Measurements from ENCODE around the gene ERC2.

The ERC2 gene

GRCh38 chr3:55978953-55979352 is 489.3 kb downstream of the ERC2 start:
- Histone ChIP-seq H3K4me1 (ENCODE audit: insufficient read depth, low read length, severe bottlenecking) (no peaks in the 10 kb centered on the region), H3K27ac (ENCODE audit: low read depth, low read length, poor library complexity, severe bottlenecking) (no peak overlapping the region), H2AFZ (ENCODE audit: low read length) (no peak overlapping the region), H3K9ac (ENCODE audit: low read length) (no peak overlapping the region), H3F3A (ENCODE audit: insufficient read depth, low read length) (no peaks in the 10 kb centered on the region), H3K4me3 (ENCODE audit: low read depth, low read length, poor library complexity, severe bottlenecking) (no peak overlapping the region), H3K9me3 (ENCODE audit: low read length) (no peaks in the 10 kb centered on the region), H3K36me3 (ENCODE audit: insufficient read depth, low read length) (no peaks in the 10 kb centered on the region), H3K79me2 (ENCODE audit: insufficient read depth, low read length) (no peaks in the 10 kb centered on the region), H3K4me2 (ENCODE audit: low read length) (no peak overlapping the region), H3K27me3 (ENCODE audit: insufficient read depth, low read length) (no peaks in the 10 kb centered on the region), H4K20me1 (ENCODE audit: insufficient read depth, low read length) (no peaks in the 10 kb centered on the region), H3K9me2 (ENCODE audit: low read depth, low read length) (no peaks in the 10 kb centered on the region)
- no peak for TF ChIP-seq EZH2 (IDR thresholded peaks at IDR 0.05; ENCODE audit: borderline replicate concordance, low read length)
- no peak for TF ChIP-seq CTCF (IDR thresholded peaks at IDR 0.05; ENCODE audit: low read length)

GRCh38 chr3:55974421-55975165 is 493.7 kb downstream of the ERC2 start:
- no peak overlapping the region for H3K9ac ChIP-seq (ENCODE audit: low read length)
- no peaks in the 10 kb centered on the region for H3K9me2 ChIP-seq (ENCODE audit: low read depth, low read length)
- no peaks in the 10 kb centered on the region for H3K27me3 ChIP-seq (ENCODE audit: insufficient read depth, low read length)
- no peaks in the 10 kb centered on the region for H3F3A ChIP-seq (ENCODE audit: insufficient read depth, low read length)
- H2AFZ ChIP-seq (ENCODE audit: low read length) = no peak overlapping the region
- no peaks in the 10 kb centered on the region for H3K79me2 ChIP-seq (ENCODE audit: insufficient read depth, low read length)
- H3K9me3 ChIP-seq (ENCODE audit: low read length) = no peaks in the 10 kb centered on the region
- H4K20me1 ChIP-seq (ENCODE audit: insufficient read depth, low read length) = no peaks in the 10 kb centered on the region
- no peak overlapping the region for H3K4me3 ChIP-seq (ENCODE audit: low read depth, low read length, poor library complexity, severe bottlenecking)
- H3K4me2 ChIP-seq (ENCODE audit: low read length) = no peak overlapping the region
- TF ChIP-seq CTCF (IDR thresholded peaks at IDR 0.05; ENCODE audit: low read length) (no peak), EZH2 (IDR thresholded peaks at IDR 0.05; ENCODE audit: borderline replicate concordance, low read length) (no peak)
- H3K27ac ChIP-seq (ENCODE audit: low read depth, low read length, poor library complexity, severe bottlenecking) = no peak overlapping the region
- no peaks in the 10 kb centered on the region for H3K4me1 ChIP-seq (ENCODE audit: insufficient read depth, low read length, severe bottlenecking)
- no peaks in the 10 kb centered on the region for H3K36me3 ChIP-seq (ENCODE audit: insufficient read depth, low read length)

GRCh38 chr3:55969634-55970033 is 498.6 kb downstream of the ERC2 start:
- Histone ChIP-seq H3K4me2 (ENCODE audit: low read length) (no peak overlapping the region), H3K4me1 (ENCODE audit: insufficient read depth, low read length, severe bottlenecking) (no peaks in the 10 kb centered on the region), H3K9me3 (ENCODE audit: low read length) (no peaks in the 10 kb centered on the region), H3K4me3 (ENCODE audit: low read depth, low read length, poor library complexity, severe bottlenecking) (no peak overlapping the region), H3K27ac (ENCODE audit: low read depth, low read length, poor library complexity, severe bottlenecking) (no peak overlapping the region), H4K20me1 (ENCODE audit: insufficient read depth, low read length) (no peaks in the 10 kb centered on the region), H3K27me3 (ENCODE audit: insufficient read depth, low read length) (no peaks in the 10 kb centered on the region), H3K9ac (ENCODE audit: low read length) (no peak overlapping the region), H2AFZ (ENCODE audit: low read length) (no peak overlapping the region), H3K79me2 (ENCODE audit: insufficient read depth, low read length) (no peaks in the 10 kb centered on the region), H3F3A (ENCODE audit: insufficient read depth, low read length) (no peaks in the 10 kb centered on the region), H3K36me3 (ENCODE audit: insufficient read depth, low read length) (no peaks in the 10 kb centered on the region), H3K9me2 (ENCODE audit: low read depth, low read length) (no peaks in the 10 kb centered on the region)
- TF ChIP-seq CTCF (IDR thresholded peaks at IDR 0.05; ENCODE audit: low read length) = no peak
- TF ChIP-seq EZH2 (IDR thresholded peaks at IDR 0.05; ENCODE audit: borderline replicate concordance, low read length) = no peak
